ENCODE results near the gene TEKT2. TPM values are rescaled to one million over a fixed set of nuclear protein-coding genes. Genes with fewer than 3 reads are reported as not detected.

TEKT2 gene
- total RNA-seq (2022; extraction: Qiagen RNA extraction) = 0.07 TPM in 1 of 5 replicates, not detected in the others

DNA sequence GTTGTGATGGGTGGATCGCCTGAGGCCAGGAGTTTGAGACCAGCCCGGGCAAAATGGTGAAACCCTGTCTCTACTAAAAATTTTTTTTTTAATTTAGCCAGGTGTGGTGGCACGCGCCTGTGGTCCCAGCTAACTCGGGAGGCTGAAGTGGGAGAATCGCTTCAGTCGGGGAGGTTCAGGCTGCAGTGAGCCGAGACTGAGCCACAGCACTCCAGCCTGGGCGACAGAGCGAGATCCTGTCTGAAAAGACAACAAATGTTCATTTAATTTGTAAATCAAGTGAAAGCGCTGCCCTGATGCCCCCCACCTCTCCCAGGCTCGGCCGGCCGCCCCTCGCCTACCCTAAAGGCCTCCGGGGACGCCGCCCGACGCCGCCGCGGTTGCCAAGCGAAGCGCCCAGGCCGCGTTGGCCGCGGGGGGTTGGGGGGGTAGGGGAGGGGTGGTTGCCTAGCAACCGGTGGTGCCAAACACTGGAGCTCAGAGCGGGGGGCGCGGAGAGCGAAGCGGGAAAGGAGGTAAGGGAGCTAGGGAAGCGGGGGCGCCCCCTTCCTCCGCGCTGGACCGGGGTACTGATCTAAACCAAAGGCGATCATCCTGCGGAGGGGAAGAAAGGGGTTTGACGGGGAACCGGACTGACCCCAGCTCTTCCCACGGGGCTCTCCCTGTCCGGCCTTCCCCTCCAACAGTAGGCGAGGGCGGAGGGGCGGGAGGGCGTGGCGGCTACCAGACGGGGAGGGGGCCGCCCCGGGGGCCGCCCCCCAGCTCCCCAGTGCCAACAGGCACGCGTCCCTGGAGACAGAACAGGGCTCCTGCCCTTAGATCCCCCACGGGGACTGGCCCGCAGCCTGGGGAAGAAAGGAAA lies at the start of gene TEKT2:
Gene TEKT2 (plus strand): TSS at position 460 of the 862 bp plus-strand sequence. CDS start 828 bp downstream, outside the sequence.

GRCh38 chr1:36088577-36089392 lies 4.9 kb downstream of the TEKT2 start, which contains the start of gene ADPRS:
Gene ADPRS (plus strand): TSS chr1:36088892. CDS start chr1:36088905, 13 bp downstream.

GRCh38 chr1:36125129-36125991 lies 41.5 kb downstream of the TEKT2 start, which contains the start of gene COL8A2:
Gene COL8A2 (minus strand): TSS chr1:36125222. CDS start chr1:36100242, 24,980 bp downstream.

Other genes with a start within 250 kb of the TEKT2 start
- gene AGO1, start 200.9 kb upstream of the TEKT2 start, total RNA-seq (2022; extraction: Qiagen RNA extraction) = 2.9 to 4.4 TPM (median 4.1 TPM) in 5 replicates
- gene AGO3, start 153.0 kb upstream of the TEKT2 start, total RNA-seq (2022; extraction: Qiagen RNA extraction) = 6.1 to 8.8 TPM (median 8.1 TPM) in 5 replicates
- 24.5 to 33.0 TPM (median 29.2 TPM) in 5 replicates for gene ADPRS, start 4.8 kb downstream of the TEKT2 start, total RNA-seq (2022; extraction: Qiagen RNA extraction)
- 0.09 to 0.14 TPM (median 0.12 TPM) in 5 replicates for gene COL8A2, start 41.1 kb downstream of the TEKT2 start, total RNA-seq (2022; extraction: Qiagen RNA extraction)
- 79.2 to 97.7 TPM (median 84.0 TPM) in 5 replicates for gene TRAPPC3, start 65.4 kb downstream of the TEKT2 start, total RNA-seq (2022; extraction: Qiagen RNA extraction)
- 218 to 234 TPM (median 224 TPM) in 5 replicates for gene MAP7D1, start 72.1 kb downstream of the TEKT2 start, total RNA-seq (2022; extraction: Qiagen RNA extraction)
- gene THRAP3, start 140.3 kb downstream of the TEKT2 start, total RNA-seq (2022; extraction: Qiagen RNA extraction) = 62.3 to 90.5 TPM (median 71.5 TPM) in 5 replicates
- gene SH3D21, start 222.3 kb downstream of the TEKT2 start, total RNA-seq (2022; extraction: Qiagen RNA extraction) = 2.1 to 3.4 TPM (median 2.7 TPM) in 5 replicates
- gene EVA1B, start 239.6 kb downstream of the TEKT2 start, total RNA-seq (2022; extraction: Qiagen RNA extraction) = 9.3 to 23.1 TPM (median 22.2 TPM) in 5 replicates